ENCODE results near the gene DIP2C.

DIP2C gene

DNA sequence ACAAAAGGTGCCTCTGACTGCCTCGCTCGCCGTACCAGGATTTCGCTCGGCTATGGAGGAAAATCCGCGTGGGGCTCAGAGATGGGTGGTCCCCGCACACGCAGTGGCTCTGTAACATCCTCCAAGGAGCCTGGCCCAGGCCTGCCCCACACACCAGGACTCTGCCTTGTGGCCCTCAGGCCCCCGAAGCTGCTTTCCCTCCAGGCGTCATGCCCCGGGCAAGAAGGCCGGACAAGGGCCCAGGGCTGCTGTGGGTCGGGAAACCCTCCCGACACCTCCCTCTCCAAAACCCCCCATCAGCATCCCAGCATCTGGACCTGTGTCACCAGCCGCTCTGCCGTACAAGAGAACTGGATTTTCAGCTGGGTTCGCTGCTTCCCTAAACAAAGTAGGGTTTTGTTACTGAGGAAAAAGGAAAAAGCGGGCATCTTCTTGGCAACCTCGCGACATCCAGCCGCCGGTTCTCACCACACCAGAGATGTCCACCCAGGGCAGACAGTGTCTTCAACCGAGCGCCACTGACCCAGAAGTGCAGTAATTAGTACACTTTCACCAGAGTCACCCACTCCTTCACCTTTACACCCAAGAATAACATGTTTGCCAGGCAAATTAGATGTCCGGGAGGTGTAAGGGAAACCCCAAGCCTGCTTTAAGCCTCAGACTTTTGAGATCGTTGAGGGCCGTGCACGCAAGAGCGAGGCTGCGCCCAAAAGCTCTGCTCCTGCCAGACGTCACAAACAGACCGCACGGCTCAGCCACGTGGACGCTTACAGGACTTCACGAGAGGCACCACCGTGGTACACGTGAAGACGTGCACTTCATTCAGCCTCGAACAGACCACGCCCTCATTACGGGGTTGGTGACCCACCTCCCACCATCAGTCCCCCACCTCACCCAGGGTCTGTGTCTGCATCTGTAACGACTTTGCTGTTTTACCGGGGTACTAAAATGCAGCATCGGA lies 62.2 kb downstream of the DIP2C start:
- Mint-ChIP-seq H3K27me3 (peaks cover 18% of the 10 kb centered on the region), H3K9me3 (no peaks in the 10 kb centered on the region), H3K4me3 (no peak overlapping the region), H3K36me3 (ENCODE audit: low read depth) (no peaks in the 10 kb centered on the region), H3K27ac (no peak overlapping the region), H3K4me1 (ENCODE audit: low read depth) (no peaks in the 10 kb centered on the region)

DNA sequence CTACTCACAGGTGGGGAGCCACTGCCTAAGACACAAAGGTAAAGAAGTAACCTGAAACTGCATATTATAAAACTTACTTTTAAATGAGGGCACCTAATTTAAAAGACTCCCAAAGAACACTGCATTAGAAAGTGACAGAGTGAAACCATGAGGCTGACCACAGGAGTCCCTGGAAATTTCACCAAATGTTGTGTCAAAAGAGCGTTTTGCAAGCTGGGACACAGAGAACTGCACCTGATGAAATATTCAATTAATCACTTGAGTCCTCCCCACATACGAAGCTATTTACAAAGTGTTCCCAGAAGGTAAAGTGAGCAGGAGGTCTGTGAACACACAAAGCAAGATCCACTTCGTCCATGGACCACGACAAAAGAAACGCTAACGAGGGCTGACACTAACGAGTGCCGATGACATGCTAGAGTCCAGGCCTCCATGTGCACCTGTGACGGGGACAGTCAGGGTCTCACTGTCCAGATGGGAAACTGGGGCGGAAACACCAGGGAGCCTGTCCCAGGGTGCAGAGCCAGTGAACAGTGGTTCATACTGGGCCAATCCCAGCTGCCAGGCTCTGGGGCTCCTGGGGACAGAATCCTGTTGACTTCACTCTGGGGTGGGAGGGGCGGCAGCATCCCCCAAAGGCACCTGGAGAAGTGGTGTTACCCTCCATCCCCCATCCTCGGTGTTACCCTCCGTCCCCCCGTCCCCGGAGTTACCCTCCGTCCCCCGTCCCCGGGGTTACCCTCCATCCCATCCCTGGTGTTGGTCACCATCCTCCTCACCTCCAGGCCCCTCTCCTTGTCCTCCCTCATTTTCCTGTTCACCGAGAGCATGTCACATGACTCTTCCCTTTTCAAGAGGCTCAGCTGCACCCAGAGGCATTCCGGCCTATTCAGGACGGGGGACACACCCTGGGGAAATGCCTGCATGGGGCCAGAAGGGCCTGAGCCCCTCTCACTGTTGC lies 63.4 kb downstream of the DIP2C start:
- Mint-ChIP-seq H3K4me3 (no peak overlapping the region), H3K27me3 (peaks cover 25% of the 10 kb centered on the region), H3K36me3 (ENCODE audit: low read depth) (no peaks in the 10 kb centered on the region), H3K9me3 (no peaks in the 10 kb centered on the region), H3K4me1 (ENCODE audit: low read depth) (no peaks in the 10 kb centered on the region), H3K27ac (no peak overlapping the region)

DNA sequence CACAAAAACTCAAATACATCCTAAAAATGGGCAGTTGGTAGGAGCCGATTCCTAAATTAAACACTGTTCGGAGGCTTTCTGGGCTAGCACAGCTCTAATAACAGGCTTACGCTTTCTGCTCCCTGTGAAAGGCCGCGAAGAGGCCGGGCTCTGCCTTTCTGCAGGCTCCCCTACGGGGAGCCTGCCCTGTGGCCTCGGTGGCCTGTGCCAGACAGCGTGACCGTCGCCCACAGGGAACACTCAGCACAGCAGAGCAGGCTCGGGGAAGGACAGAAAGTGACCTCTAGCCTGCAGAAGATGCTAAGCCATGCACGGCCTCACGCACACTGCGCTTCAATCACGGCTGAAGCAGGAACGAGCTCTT lies 64.2 kb downstream of the DIP2C start:
- no peaks in the 10 kb centered on the region for H3K9me3 Mint-ChIP-seq
- no peak overlapping the region for H3K4me3 Mint-ChIP-seq
- H3K36me3 Mint-ChIP-seq (ENCODE audit: low read depth) = no peaks in the 10 kb centered on the region
- H3K27me3 Mint-ChIP-seq = peaks cover 30% of the 10 kb centered on the region
- H3K4me1 Mint-ChIP-seq (ENCODE audit: low read depth) = peaks cover under 1% of the 10 kb centered on the region
- H3K27ac Mint-ChIP-seq = no peak overlapping the region

DNA sequence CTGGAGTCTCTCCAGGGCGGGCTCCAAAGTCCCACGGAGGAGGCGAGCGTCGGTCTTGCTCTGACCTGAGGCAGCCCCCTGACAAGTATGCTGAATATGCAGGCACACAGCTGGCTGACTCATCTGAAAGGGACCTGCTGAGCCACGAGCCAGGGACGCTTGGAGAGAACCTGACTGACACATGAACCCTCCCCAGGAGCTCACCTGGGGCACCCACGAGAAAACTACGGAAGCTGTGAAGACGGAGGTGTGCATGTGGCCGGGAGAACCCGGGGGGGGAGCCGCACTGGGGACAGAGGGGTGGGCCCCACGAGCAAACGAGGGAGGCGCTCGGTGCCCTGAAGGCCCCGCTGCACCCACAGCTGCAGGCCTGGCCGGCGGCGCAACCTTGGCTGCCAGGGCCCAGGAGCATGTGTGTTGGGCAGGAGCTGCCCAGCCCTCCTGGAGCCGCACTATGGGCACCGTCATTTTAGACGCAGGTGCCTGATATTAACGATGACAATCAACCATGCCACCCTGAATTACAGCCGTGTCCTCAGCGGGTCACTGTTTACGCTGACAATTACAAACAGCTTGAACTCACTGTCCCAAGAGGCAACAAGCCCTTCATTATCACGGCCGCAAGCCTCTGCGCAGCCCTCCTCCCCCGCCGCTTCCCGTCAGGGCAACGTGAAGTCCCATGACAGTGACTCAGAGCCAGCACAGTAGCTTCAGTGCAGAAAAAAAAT lies 64.7 kb downstream of the DIP2C start:
- no peaks in the 10 kb centered on the region for H3K36me3 Mint-ChIP-seq (ENCODE audit: low read depth)

DNA sequence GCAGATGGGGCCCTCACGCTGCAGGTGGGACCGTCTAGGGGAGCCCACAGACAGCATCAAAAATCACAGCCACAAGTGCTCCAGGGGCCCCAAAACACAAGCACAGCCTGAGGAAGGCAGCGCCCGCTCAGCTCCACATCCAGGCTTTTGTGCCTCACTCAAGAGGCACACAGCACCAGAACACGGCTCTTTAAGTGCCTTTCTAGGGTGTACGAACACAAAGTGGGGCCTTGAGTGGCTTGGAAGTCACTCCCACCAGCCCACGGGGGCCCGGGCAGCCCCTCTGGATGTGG lies 65.2 kb downstream of the DIP2C start:
- no peaks in the 10 kb centered on the region for H3K36me3 Mint-ChIP-seq (ENCODE audit: low read depth)
- peaks cover 26% of the 10 kb centered on the region for H3K27me3 Mint-ChIP-seq
- no peak overlapping the region for H3K4me3 Mint-ChIP-seq
- no peaks in the 10 kb centered on the region for H3K9me3 Mint-ChIP-seq
- peaks cover 8% of the 10 kb centered on the region for H3K4me1 Mint-ChIP-seq (ENCODE audit: low read depth)
- H3K27ac Mint-ChIP-seq = no peak overlapping the region

More for the DNA sequence above, 64.7 kb downstream of the DIP2C start:
- H3K4me3 Mint-ChIP-seq = no peak overlapping the region
- H3K27me3 Mint-ChIP-seq = peaks cover 27% of the 10 kb centered on the region
- H3K9me3 Mint-ChIP-seq = no peaks in the 10 kb centered on the region
- H3K27ac Mint-ChIP-seq = no peak overlapping the region
- H3K4me1 Mint-ChIP-seq (ENCODE audit: low read depth) = peaks cover 6% of the 10 kb centered on the region

DNA sequence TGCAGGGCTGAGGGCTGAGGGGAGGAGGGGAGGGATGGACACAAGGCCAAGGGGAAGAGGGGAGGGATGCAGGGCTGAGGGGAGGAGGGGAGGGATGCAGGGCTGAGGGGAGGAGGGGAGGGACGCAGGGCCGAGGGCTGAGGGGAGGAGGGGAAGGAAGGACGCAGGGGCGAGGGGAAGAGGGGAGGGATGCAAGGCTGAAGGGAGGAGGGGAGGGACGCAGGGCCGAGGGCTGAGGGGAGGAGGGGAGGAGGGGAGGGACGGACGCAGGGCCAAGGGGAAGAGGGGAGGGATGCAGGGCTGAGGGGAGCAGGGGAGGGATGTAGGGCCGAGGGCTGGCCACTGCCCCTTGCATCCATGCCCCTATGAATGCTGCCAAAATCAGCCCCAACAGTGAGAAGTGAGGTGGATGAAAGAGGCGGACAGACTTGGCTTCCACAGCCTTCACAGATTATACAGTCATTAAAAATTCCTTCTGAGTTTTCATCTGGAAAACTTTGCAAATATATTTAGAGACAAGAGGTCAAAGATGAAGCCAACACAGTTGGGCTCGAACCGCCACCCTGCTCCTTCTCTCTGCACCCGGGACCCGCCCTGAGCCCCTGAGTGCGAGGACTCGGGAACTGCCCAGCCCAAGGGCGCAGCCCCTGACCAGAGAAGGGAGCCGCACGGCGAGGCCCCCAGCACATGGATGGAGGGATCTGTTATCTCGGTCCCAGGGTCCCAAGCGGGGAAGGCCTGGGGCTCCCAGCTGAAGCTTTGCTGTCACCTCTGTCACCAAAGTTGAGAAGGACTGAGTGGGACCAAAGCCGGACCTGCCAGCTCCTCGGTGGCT lies 65.8 kb downstream of the DIP2C start:
- H3K4me1 Mint-ChIP-seq (ENCODE audit: low read depth) = peaks cover 8% of the 10 kb centered on the region
- no peak overlapping the region for H3K27ac Mint-ChIP-seq
- H3K9me3 Mint-ChIP-seq = no peaks in the 10 kb centered on the region
- H3K36me3 Mint-ChIP-seq (ENCODE audit: low read depth) = no peaks in the 10 kb centered on the region
- no peak overlapping the region for H3K4me3 Mint-ChIP-seq
- peaks cover 30% of the 10 kb centered on the region for H3K27me3 Mint-ChIP-seq

DNA sequence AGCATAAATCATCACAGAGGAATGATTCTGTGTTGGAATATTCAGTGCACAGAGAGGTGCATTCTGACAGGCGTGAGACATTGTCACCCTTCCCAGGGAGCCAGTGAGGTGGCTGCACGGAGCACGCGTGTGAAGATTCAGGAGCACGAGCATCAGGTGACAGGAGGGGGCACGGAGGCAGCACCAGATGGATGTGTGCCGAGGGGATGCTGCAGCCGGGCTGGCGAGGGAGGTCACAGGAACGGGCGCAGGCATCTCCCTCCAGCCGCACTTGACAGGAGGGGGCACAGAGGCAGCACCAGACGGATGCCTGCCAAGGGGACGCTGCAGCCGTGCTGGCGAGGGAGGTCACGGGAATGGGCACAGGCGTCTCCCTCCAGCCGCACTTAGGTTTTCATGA lies 66.5 kb downstream of the DIP2C start:
- Mint-ChIP-seq H3K4me3 (no peak overlapping the region), H3K9me3 (no peaks in the 10 kb centered on the region), H3K4me1 (ENCODE audit: low read depth) (peaks cover 8% of the 10 kb centered on the region), H3K36me3 (ENCODE audit: low read depth) (no peaks in the 10 kb centered on the region), H3K27me3 (peaks cover 34% of the 10 kb centered on the region), H3K27ac (no peak overlapping the region)

DNA sequence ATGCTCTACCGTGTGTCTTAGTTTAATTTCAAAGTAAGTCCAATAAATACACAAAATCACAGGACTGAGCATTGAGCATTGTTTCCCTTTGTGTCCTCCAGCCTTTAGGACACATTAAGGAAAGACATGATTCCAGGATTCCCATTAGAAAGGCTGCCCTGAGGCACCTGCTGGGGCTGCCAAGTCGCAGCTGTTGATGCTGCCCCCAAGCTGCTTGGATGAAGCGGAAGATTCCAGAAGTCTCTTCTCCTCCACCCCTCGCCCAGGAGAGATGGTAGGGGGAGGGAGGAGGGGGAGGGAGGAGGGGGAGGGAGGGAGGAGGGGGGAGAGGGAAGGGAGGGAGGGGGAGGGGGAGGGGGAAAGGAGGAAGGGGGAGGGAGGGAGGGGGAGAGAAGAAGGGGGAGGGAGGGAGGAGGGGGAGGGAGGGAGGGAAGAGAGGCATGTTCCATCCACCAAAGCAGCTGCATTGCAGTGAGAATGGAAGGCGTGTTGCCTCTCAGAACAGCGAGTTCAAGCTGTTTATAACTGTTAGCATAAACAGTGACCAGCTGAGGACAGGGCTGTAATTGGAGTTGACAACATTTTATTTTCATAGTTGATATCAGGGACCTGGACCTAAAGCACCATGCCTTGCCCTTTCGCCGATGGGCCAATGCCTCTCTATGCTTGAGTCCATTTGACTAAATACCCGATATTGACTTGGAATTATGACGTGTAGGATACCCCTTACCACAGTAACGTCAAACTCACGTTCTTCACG lies 67.3 kb downstream of the DIP2C start:
- Mint-ChIP-seq H3K4me1 (ENCODE audit: low read depth) (peaks cover 8% of the 10 kb centered on the region), H3K27ac (no peak overlapping the region), H3K9me3 (no peaks in the 10 kb centered on the region), H3K27me3 (peaks cover 35% of the 10 kb centered on the region), H3K4me3 (no peak overlapping the region), H3K36me3 (ENCODE audit: low read depth) (no peaks in the 10 kb centered on the region)

DNA sequence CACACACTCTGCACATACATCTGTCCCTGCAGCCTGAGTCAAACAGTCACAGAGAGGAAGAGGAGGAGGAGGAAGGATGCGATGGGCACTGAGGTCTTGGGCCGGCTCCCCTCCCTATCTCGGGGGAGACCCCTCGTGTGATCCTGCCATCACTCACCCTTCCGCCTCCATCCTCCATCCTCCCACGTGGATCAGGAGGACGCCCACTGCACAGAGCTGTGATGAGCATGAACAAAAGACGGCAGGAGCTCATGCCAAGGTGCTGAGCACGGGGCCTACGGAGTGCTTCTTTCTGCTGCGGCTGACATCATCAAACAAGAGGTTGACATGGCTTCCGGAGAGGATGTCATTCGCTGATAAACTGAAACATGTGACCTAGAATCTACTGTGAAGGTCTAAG lies 68.0 kb downstream of the DIP2C start:
- no peak overlapping the region for H3K4me3 Mint-ChIP-seq
- H3K27ac Mint-ChIP-seq = no peak overlapping the region
- H3K36me3 Mint-ChIP-seq (ENCODE audit: low read depth) = no peaks in the 10 kb centered on the region
- H3K27me3 Mint-ChIP-seq = peaks cover 37% of the 10 kb centered on the region
- H3K9me3 Mint-ChIP-seq = no peaks in the 10 kb centered on the region
- H3K4me1 Mint-ChIP-seq (ENCODE audit: low read depth) = peaks cover 8% of the 10 kb centered on the region

DNA sequence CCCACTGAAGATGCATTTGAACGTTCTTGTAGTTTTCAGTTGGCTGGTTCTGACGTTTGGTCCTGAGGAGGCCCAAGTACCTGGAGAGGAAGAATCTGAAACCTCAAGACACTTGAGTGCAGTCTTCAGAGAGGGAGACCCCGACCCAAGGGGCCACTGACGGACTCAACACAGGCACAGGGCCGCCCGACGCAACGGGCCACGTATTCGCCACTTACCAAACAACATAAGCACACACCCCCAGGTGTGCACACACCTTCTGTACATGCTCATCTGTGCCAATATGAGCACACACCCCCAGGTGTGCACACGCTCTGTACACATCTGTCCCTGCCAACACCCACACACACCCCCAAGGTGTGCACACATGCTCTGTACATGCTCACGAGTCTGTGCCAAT lies 68.5 kb downstream of the DIP2C start:
- Mint-ChIP-seq H3K9me3 (no peaks in the 10 kb centered on the region), H3K36me3 (ENCODE audit: low read depth) (no peaks in the 10 kb centered on the region), H3K27me3 (peaks cover 39% of the 10 kb centered on the region), H3K4me3 (no peak overlapping the region), H3K27ac (no peak overlapping the region), H3K4me1 (ENCODE audit: low read depth) (peaks cover 8% of the 10 kb centered on the region)

DNA sequence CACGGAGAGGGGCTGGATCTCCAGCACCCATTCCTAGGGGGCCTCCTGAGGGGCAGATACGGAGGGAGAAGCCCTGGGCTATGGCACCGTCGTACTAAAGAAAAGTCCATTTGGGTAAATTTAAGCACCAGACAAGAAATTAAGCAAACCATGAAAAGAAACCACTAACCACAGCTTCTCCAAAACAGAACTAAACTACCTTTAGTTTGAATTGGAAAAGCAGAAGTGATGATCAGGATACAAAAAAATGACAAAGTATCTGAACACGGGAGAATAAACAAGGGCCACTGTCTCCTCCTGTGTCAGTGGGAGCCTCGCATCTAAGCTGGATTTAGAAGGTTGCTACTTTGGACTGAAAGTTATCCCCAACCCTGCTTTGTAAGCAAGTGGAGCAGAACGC lies 69.1 kb downstream of the DIP2C start:
- H3K36me3 Mint-ChIP-seq (ENCODE audit: low read depth) = no peaks in the 10 kb centered on the region
- no peak overlapping the region for H3K27ac Mint-ChIP-seq
- H3K27me3 Mint-ChIP-seq = peaks cover 44% of the 10 kb centered on the region
- no peak overlapping the region for H3K4me3 Mint-ChIP-seq
- H3K9me3 Mint-ChIP-seq = no peaks in the 10 kb centered on the region
- H3K4me1 Mint-ChIP-seq (ENCODE audit: low read depth) = peaks cover 8% of the 10 kb centered on the region

DNA sequence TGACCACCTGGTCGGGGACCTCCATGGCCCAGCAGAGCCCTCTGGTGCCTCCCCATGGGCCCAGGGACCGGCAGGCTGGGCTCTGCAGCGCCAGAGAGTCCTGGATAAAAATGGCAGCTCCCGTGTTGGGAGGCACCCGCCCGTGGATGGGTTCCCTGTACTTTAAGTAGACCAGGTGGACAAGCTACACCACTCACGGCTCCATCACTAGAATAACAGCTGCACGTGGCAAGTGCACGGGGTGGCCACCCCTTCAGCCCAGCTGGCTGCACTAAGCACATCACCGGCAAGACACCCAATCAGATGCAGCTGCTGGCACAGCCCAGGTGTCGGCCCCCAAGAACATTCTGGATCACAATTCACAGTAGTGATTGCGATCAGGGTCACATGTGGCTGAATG lies 69.8 kb downstream of the DIP2C start:
- H3K4me1 Mint-ChIP-seq (ENCODE audit: low read depth) = peaks cover 8% of the 10 kb centered on the region
- H3K4me3 Mint-ChIP-seq = no peak overlapping the region
- H3K27me3 Mint-ChIP-seq = peaks cover 43% of the 10 kb centered on the region
- no peaks in the 10 kb centered on the region for H3K36me3 Mint-ChIP-seq (ENCODE audit: low read depth)
- H3K27ac Mint-ChIP-seq = no peak overlapping the region
- no peaks in the 10 kb centered on the region for H3K9me3 Mint-ChIP-seq

DNA sequence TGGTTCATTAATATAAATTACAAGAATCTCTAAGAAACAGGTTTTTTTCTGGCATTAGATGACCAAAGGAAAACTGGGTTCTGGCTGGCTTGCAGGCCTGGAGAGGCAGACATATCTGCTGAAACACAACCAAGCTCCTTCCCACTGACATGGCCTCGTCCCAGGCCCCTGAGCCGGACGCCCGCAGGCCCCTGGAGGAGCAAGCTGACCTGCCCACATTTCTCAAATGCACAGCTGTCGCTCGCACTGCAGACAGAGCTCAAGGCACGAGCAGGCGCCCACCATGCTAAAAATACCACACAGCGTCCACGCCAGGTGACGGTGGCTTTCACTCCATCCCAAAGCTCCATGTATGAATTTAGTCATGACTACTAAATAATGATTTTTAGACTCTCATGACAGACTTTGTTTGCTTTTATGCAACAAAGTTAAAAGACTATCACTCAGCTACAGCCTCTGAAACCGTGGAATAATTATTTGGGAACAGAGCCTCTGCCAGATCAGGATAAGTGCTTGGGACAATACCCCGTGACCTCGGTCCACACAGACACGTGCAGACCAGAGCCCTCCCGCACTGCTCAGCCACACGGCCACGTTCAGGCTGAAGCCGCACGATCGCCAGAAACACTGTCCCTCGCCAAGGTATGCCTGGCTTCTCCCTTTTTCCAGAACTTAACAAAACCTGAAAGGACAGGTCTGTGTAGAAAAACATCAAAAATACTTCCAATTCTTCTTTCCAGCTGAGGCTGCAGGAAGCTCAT lies 71.1 kb downstream of the DIP2C start:
- Mint-ChIP-seq H3K27ac (no peak overlapping the region), H3K4me3 (no peak overlapping the region), H3K4me1 (ENCODE audit: low read depth) (peaks cover 8% of the 10 kb centered on the region), H3K27me3 (peaks cover 43% of the 10 kb centered on the region), H3K9me3 (no peaks in the 10 kb centered on the region), H3K36me3 (ENCODE audit: low read depth) (no peaks in the 10 kb centered on the region)
